G401 (cell line): ENCODE data around the gene SRMS. TPM values are rescaled to one million over a fixed set of nuclear protein-coding genes. Genes with fewer than 3 reads are reported as not detected.

Source experiments
- DNase-seq: peaks from one replicate; pipeline ENCODE4 v3.0.0-alpha.2; 2015; ENCODE audit warnings: low spot score
- in situ Hi-C: cut with HindIII; loops from 2 replicates; pipeline ENCODE4 v1.10.0; 2016; ENCODE audit warnings: low sequenced_read_pairs, mixed read lengths
- total RNA-seq: library from RNA; depleted of rRNA; stranded (reverse); fragments of >200 nt; shearing (Covaris generic); gene quantifications from 2 replicates; pipeline ENCODE4 v1.2.3, GENCODE V29; 2014; rRNA removed

SRMS gene
- not detected in 2 replicates for total RNA-seq

- no peak for DNase-seq
- in situ Hi-C loops, result no loop called here
Measured at GRCh38 chr20:63547725-63548480, at the start of gene SRMS. SRMS (minus strand) TSS chr20:63547749; CDS start chr20:63547463, 286 bp downstream.

- DNase-seq, result no peak
- in situ Hi-C loops, result no loop called here
Measured at GRCh38 chr20:63596423-63596822, 48.9 kb upstream of the SRMS start.

GRCh38 chr20:63595416-63596127 is 48.0 kb upstream of the SRMS start:
- in situ Hi-C loops, result no loop called here
- no peak for DNase-seq

GRCh38 chr20:63594043-63594561 is 46.6 kb upstream of the SRMS start:
- in situ Hi-C loops, result no loop called here
- no peak for DNase-seq

GRCh38 chr20:63592661-63593060 is 45.1 kb upstream of the SRMS start:
- no peak for DNase-seq
- in situ Hi-C loops, result no loop called here

GRCh38 chr20:63591786-63592355 is 44.3 kb upstream of the SRMS start:
- in situ Hi-C loops, result no loop called here
- no peak for DNase-seq

GRCh38 chr20:63591147-63591533 is 43.6 kb upstream of the SRMS start:
- in situ Hi-C loops, result no loop called here
- DNase-seq, result no peak

- DNase-seq, result no peak
- in situ Hi-C loops, result no loop called here
Measured at GRCh38 chr20:63590218-63591146, 42.9 kb upstream of the SRMS start.

- DNase-seq, result no peak
- in situ Hi-C loops, result no loop called here
Measured at GRCh38 chr20:63589261-63590217, 42.0 kb upstream of the SRMS start.

GRCh38 chr20:63588641-63589041 is 41.1 kb upstream of the SRMS start:
- in situ Hi-C loops, result no loop called here

GRCh38 chr20:63587776-63588591 is 40.4 kb upstream of the SRMS start:
- DNase-seq, result no peak
- in situ Hi-C loops, result no loop called here

More at GRCh38 chr20:63588641-63589041, 41.1 kb upstream of the SRMS start:
- no peak for DNase-seq

GRCh38 chr20:63587256-63587655 is 39.7 kb upstream of the SRMS start:
- no peak for DNase-seq
- in situ Hi-C loops, result no loop called here

GRCh38 chr20:63586797-63587196 is 39.2 kb upstream of the SRMS start:
- no peak for DNase-seq
- in situ Hi-C loops, result no loop called here

GRCh38 chr20:63585616-63586565 is 38.3 kb upstream of the SRMS start:
- no peak for DNase-seq
- in situ Hi-C loops, result no loop called here

- DNase-seq, result no peak
- in situ Hi-C loops, result no loop called here
Measured at GRCh38 chr20:63582382-63583063, 35.0 kb upstream of the SRMS start.
